ENCODE data around the gene MSX2. TPM values are rescaled to one million over a fixed set of nuclear protein-coding genes. Genes with fewer than 3 reads are reported as not detected.

Gene MSX2
- total and polyA plus RNA-seq, 2 of the 4 experiments (the other 2 are of a cell fraction) = 2.2 to 3.7 TPM

GRCh38 chr5:174732036-174733020 is 7.9 kb downstream of the MSX2 start:
- in situ Hi-C loops (cut with MboI; ENCODE audit: low sequenced_read_pairs) = loop anchor here (25.0 kb wide), 1 partner anchor 320 kb away; no protein-coding TSS in a partner anchor
- DNase-seq (no peak), ATAC-seq (ENCODE audit: low read depth) (no peak)
- Histone ChIP-seq H3K56ac (ENCODE audit: extremely low read depth, insufficient read depth, low read length) (no peak overlapping the region), H3K4me2 (ENCODE audit: low read depth, low read length) (no peak overlapping the region; the same call in 1 of the 2 replicates), H2BK120ac (ENCODE audit: low read depth, low read length) (no peak overlapping the region), H4K91ac (ENCODE audit: insufficient read depth, low read depth, low read length) (no peak overlapping the region), H4K5ac (ENCODE audit: low read depth, low read length) (no peak overlapping the region), H3K9me3 (ENCODE audit: control insufficient read depth, insufficient read depth, low read length) (peaks cover 9% of the 10 kb centered on the region; the same call in 1 of the 2 replicates), H3K4ac (ENCODE audit: low read depth, low read length) (no peak overlapping the region), H2BK20ac (ENCODE audit: low read depth, low read length) (no peak overlapping the region), H2BK5ac (ENCODE audit: low read depth, low read length, poor library complexity, severe bottlenecking) (no peak overlapping the region), H3K18ac (ENCODE audit: low read depth, low read length) (no peak overlapping the region), H2AK5ac (ENCODE audit: low read depth, low read length) (no peak overlapping the region), H2AK9ac (replicated peaks; ENCODE audit: low read depth, low read length, poor library complexity) (no peak overlapping the region), H3K4me3 (ENCODE audit: insufficient read depth, low read depth, low read length) (no peak overlapping the region), H3K27me3 (ENCODE audit: control insufficient read depth, insufficient read depth, low read length) (peaks cover 27% of the 10 kb centered on the region), H4K8ac (ENCODE audit: low read depth in 2 of 2, low read length in 2 of 2) (no peak overlapping the region), H3K23ac (ENCODE audit: low read depth, low read length) (no peak overlapping the region), H3K27ac (ENCODE audit: insufficient read depth, low read length) (no peak overlapping the region), H3K9me1 (ENCODE audit: insufficient read depth, low read length) (no peaks in the 10 kb centered on the region; the same call in 1 of the 2 replicates), H3K36me3 (ENCODE audit: control insufficient read depth, insufficient read depth, low read length) (peaks cover 15% of the 10 kb centered on the region; the same call in 1 of the 2 replicates), H4K20me1 (ENCODE audit: insufficient read depth, low read length) (no peaks in the 10 kb centered on the region), H3K14ac (replicated peaks; ENCODE audit: low read depth, low read length) (no peak overlapping the region), H2AFZ (replicated peaks; ENCODE audit: low read length, poor library complexity) (no peak overlapping the region), H3K9ac (ENCODE audit: low read depth, low read length) (no peak overlapping the region), H3K79me1 (ENCODE audit: low read depth in 1 of 2, low read length in 2 of 2) (no peaks in the 10 kb centered on the region), H3K4me1 (ENCODE audit: control insufficient read depth, insufficient read depth, low read length) (peaks cover 6% of the 10 kb centered on the region), H2BK15ac (ENCODE audit: low read depth, low read length) (no peak overlapping the region)
- dilution Hi-C loops (cut with HindIII; ENCODE audit: low sequenced_read_pairs, unreplicated experiment) = no loop called here
- CTCF ChIA-PET = interaction anchor here (1.8 kb wide), 1 partner anchor 313 kb away, joined by 8 read pairs; no protein-coding TSS in a partner anchor
- no TSS peak for BruUV-seq (replicated peaks)
- POLR2A ChIA-PET (ENCODE audit: unreplicated experiment) = no interaction called here
- intact Hi-C loops (cut with micrococcal nuclease) = no loop called here
- 35% methylated on average over 25 of the region's 62 CpGs; no CpG with 5 or more reads in 1 of the 2 experiments for WGBS, 2 experiments (ENCODE audit: extremely low coverage in 2 of 2, insufficient read length in 1 of 2)
- TF ChIP-seq SMC3 (IDR thresholded peaks at IDR 0.05; ENCODE audit: low read depth, low read length) (no peak), FOS (IDR thresholded peaks at IDR 0.05; ENCODE audit: low read depth, low read length) (no peak), NFE2L2 (IDR thresholded peaks at IDR 0.05; ENCODE audit: low read depth, low read length) (no peak), CEBPB (IDR thresholded peaks at IDR 0.05; ENCODE audit: low read depth, low read length) (no peak), MXI1 (IDR thresholded peaks at IDR 0.05; ENCODE audit: borderline replicate concordance, low read depth, low read length) (no peak), CTCF (conservative IDR thresholded peaks at IDR 0.05; ENCODE audit: low read depth, low read length) (no peak), ELK1 (IDR thresholded peaks at IDR 0.05; ENCODE audit: borderline replicate concordance, low read depth, low read length) (no peak), POLR2A (IDR thresholded peaks at IDR 0.05; ENCODE audit: low read depth, low read length) (no peak), RCOR1 (IDR thresholded peaks at IDR 0.05; ENCODE audit: insufficient replicate concordance, low read length) (no peak), MAZ (IDR thresholded peaks at IDR 0.05; ENCODE audit: borderline replicate concordance, low read depth, low read length) (no peak), RAD21 (IDR thresholded peaks at IDR 0.05; ENCODE audit: low read length) (no peak), USF2 (IDR thresholded peaks at IDR 0.05; ENCODE audit: low read depth, low read length) (no peak), CHD1 (IDR thresholded peaks at IDR 0.05; ENCODE audit: low read depth, low read length) (no peak), BHLHE40 (IDR thresholded peaks at IDR 0.05; ENCODE audit: low read depth, low read length) (no peak)
